K562 (cell line): ENCODE data around the gene BCAS3. TPM values are rescaled to one million over a fixed set of nuclear protein-coding genes. Genes with fewer than 3 reads are reported as not detected.

ENCODE experiments used
- ATAC-seq: fragments of 200-7000 bp; cut with Tn5 transposase; 3 replicates; pipeline ENCODE4 v1.9.1; 2020; ENCODE audit warnings: moderate library complexity
- BruUV-seq: library from RNA; stranded (reverse); fragments of 400-500 nt; replicated peaks from 2 replicates; lab custom pipeline; 2021; lab: Mats Ljungman, UMichigan
- CTCF ChIA-PET: fragments of 300-600 bp; formaldehyde crosslinking; extraction: SDS; loops from one replicate; lab custom pipeline; 2021; ENCODE audit warnings: low intra/inter-chr PET ratio; lab: Yijun Ruan, JAX
- POLR2A ChIA-PET: fragments of 300-600, 350-650 bp; sonication (Branson Sonifier 250); formaldehyde crosslinking; extraction: SDS; loops from one replicate; lab custom pipeline; 2021; ENCODE audit warnings: antibody characterized with exemption, inconsistent platforms; lab: Yijun Ruan, JAX
- DNase-seq, 4 experiments: peaks; one replicate each; pipeline versions ENCODE4 v3.0.0 to v3.0.0-alpha.2; 2011 to 2018; ENCODE audit warnings: low spot score in 3 of 4, mixed read lengths in 3 of 4; ENCODE audit errors: extremely low read depth in 1 of 4
- FAIRE-seq: peaks from 2 replicates; lab custom pipeline; 2011; peaks lifted over from hg19 to GRCh38; lab: Jason Lieb, UNC
- H2AFZ ChIP-seq: 2 replicates; pipeline ENCODE4 v1.6.0; 2011; ENCODE audit warnings: low read depth, low read length, control low read depth, inconsistent platforms
- H3K27ac ChIP-seq: fragments of 200-600 bp; 3 replicates; pipeline ENCODE4 v1.8.0; 2011; ENCODE audit warnings: low read depth, mild to moderate bottlenecking, control low read depth, inconsistent platforms, low read length, moderate library complexity, mixed read lengths; ENCODE audit errors: extremely low read depth
- H3K27me3 ChIP-seq, 2 experiments: fragments of 300-600 bp in 1 of 2; 2 replicates in 1 of 2; 3 replicates in 1 of 2; pipeline versions ENCODE4 v1.6.0 to v1.8.0; 2011; ENCODE audit warnings: inconsistent platforms in 2 of 2, low read length in 2 of 2, mild to moderate bottlenecking in 1 of 2, mixed read lengths in 1 of 2, moderate library complexity in 1 of 2; ENCODE audit not compliant: control insufficient read depth in 2 of 2, insufficient read depth in 2 of 2
- H3K36me3 ChIP-seq: fragments of 300-600 bp; 3 replicates; pipeline ENCODE4 v1.8.0; 2011; ENCODE audit warnings: mild to moderate bottlenecking, low read length, inconsistent platforms; ENCODE audit not compliant: control insufficient read depth, insufficient read depth
- H3K4me1 ChIP-seq, 2 experiments: fragments of 200-600 bp in 1 of 2; replicated peaks in 1 of 2; 2 replicates in 1 of 2; 3 replicates in 1 of 2; pipeline versions ENCODE4 v1.5.1 to v1.8.0; 2011; ENCODE audit warnings: inconsistent platforms in 2 of 2, low read length in 2 of 2, mild to moderate bottlenecking in 1 of 2, mixed read lengths in 1 of 2, moderate library complexity in 1 of 2; ENCODE audit not compliant: control insufficient read depth in 2 of 2, insufficient read depth in 2 of 2
- H3K4me2 ChIP-seq: 2 replicates; pipeline ENCODE4 v1.6.1; 2011; ENCODE audit warnings: low read length, control low read depth, inconsistent platforms, mixed read lengths; ENCODE audit not compliant: insufficient read depth
- H3K4me3 ChIP-seq: fragments of 200-600 bp; sonication (generic), shearing (Covaris generic); 2 replicates; pipeline ENCODE4 v1.5.1; 2016; ENCODE audit warnings: control low read depth, inconsistent platforms
- H3K79me2 ChIP-seq: fragments of 200-600 bp; 3 replicates; pipeline ENCODE4 v1.8.0; 2011; ENCODE audit warnings: low read length, inconsistent platforms; ENCODE audit not compliant: control insufficient read depth, insufficient read depth
- H3K9ac ChIP-seq, 2 experiments: 2 replicates each; pipeline versions ENCODE4 v1.6.0 to v1.6.1; 2011; ENCODE audit warnings: low read depth in 2 of 2, low read length in 2 of 2, control low read depth in 1 of 2, inconsistent platforms in 1 of 2, mild to moderate bottlenecking in 1 of 2, mixed read lengths in 1 of 2; ENCODE audit not compliant: insufficient read depth in 1 of 2
- H3K9me1 ChIP-seq: one replicate; pipeline ENCODE4 v1.6.0; 2011; ENCODE audit warnings: inconsistent platforms, mild to moderate bottlenecking, low read length, moderate library complexity; ENCODE audit not compliant: control insufficient read depth, insufficient read depth
- H3K9me3 ChIP-seq: replicated peaks from 2 replicates; pipeline ENCODE4 v1.5.1; 2011; ENCODE audit warnings: low read depth, low read length, inconsistent platforms; ENCODE audit not compliant: control insufficient read depth, insufficient read depth
- H4K20me1 ChIP-seq: replicated peaks from 2 replicates; pipeline ENCODE4 v1.6.1; 2011; ENCODE audit warnings: low read length, inconsistent platforms, mixed read lengths; ENCODE audit not compliant: control insufficient read depth, insufficient read depth
- SMARCA4 ChIP-seq: fragments of 450-650 bp; IDR thresholded peaks from 2 replicates; pipeline ENCODE4 v1.6.1; 2016
- ZBTB11 ChIP-seq, 3 experiments: fragments of 200-800 bp in 1 of 3; fragments of 250-450 bp in 1 of 3; fragments of 450-650 bp in 1 of 3; sonication (Bioruptor Pico) in 1 of 3; sonication (Bioruptor generic) in 1 of 3; formaldehyde crosslinking in 1 of 3; IDR thresholded peaks; 2 replicates each; pipeline versions ENCODE4 v1.6.1 to v1.8.0; 2016 to 2022; ENCODE audit warnings: mild to moderate bottlenecking in 2 of 3, missing genetic modification characterization in 2 of 3, missing compliant biosample characterization in 1 of 3, moderate library complexity in 1 of 3
- WGBS: fragments of 100-300 bp; shearing (Covaris generic); methylation state at CpG from one replicate; pipeline ENCODE4 v1.1.6; 2016; ENCODE audit warnings: low coverage, mixed read lengths; ENCODE audit not compliant: insufficient coverage; ENCODE audit errors: missing lambda C conversion rate; 5-methylcytosine and 5-hydroxymethylcytosine counted together
- in situ Hi-C: fragments of 300-500 bp; cut with MboI; formaldehyde crosslinking; loops from 4 replicates; pipeline ENCODE4 v1.15.0; 2018; ENCODE audit warnings: inconsistent platforms, mixed read lengths
- intact Hi-C: fragments of 100-400 bp; cut with micrococcal nuclease; formaldehyde crosslinking; loops from 2 replicates; pipeline ENCODE4 v1.14.2; 2022
- polyA plus RNA-seq, 8 experiments: library from polyadenylated mRNA; depleted of rRNA in 4 of 8; stranded (reverse) in 5 of 8; unstranded in 3 of 8; fragments of >200 nt; fragmentation: Nextera tagmentation in 2 of 8; fragmentation: Illumina TruSeq in 1 of 8; extraction: Ambion mirVana in 2 of 8; extraction: Trizol in 1 of 8; gene quantifications; 2 replicates each; pipeline versions ENCODE4 v1.2.1 to v1.2.3, GENCODE V29; 2011 to 2014; ENCODE audit warnings: inconsistent platforms in 1 of 8, missing spikeins in 1 of 8
- total RNA-seq, 7 experiments: library from RNA; depleted of rRNA in 6 of 7; stranded (reverse); fragments of >200 nt in 6 of 7; fragmentation: Illumina TruSeq in 2 of 7; extraction: Trizol in 2 of 7; gene quantifications; 2 replicates each; pipeline versions ENCODE4 v1.2.1 to v1.2.3, GENCODE V29; 2011 to 2021; ENCODE audit warnings: low replicate concordance in 1 of 7

BCAS3 gene
- total and polyA plus RNA-seq, 9 of the 15 experiments (the other 6 are each of a cell fraction or from before 2014, with no cell fraction given): 1.9 to 5.5 (median 3.5) TPM

DNA sequence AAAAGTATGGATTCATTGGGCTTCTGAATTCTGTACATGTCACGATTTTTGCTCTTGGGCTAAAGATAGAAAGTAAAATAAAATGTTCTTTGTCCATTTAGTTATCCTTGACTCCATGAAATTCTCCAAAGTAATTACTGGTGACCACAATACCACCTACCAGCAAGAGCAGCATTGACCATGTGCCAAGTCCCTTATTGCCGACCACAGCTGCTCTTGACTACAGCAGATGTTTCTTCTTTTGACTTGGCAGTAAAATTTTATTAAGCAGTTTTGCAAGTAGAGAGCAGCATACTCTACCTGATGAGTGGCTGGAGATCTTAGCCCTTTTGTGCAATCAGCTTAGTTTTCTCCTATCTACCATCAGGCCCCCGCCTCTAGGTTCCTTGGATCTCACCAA is 569.8 kb downstream of the BCAS3 start:
- H3K27ac ChIP-seq: no peak overlapping the region
- TF ChIP-seq SMARCA4: no peak
- TF ChIP-seq ZBTB11 (CRISPR knock-in tag; IDR thresholded peaks at IDR 0.05): peak in 1 of 3 experiments; percentile 72; a peak in 2 of 6 replicates
- no peak overlapping the region for H3K9ac ChIP-seq
- no peak for DNase-seq
- H3K4me1 ChIP-seq: no peaks in the 10 kb centered on the region
- ChIA-PET CTCF (no interaction called here), POLR2A (no interaction called here)
- no peaks in the 10 kb centered on the region for H3K9me3 ChIP-seq
- no peak for FAIRE-seq
- BruUV-seq: no TSS peak
- no peak overlapping the region for H3K4me2 ChIP-seq
- in situ Hi-C loops: no loop called here
- no peaks in the 10 kb centered on the region for H4K20me1 ChIP-seq
- no peaks in the 10 kb centered on the region for H3K79me2 ChIP-seq
- H2AFZ ChIP-seq: no peak overlapping the region
- no peak for ATAC-seq
- intact Hi-C loops: no loop called here
- no peak overlapping the region for H3K4me3 ChIP-seq
- H3K9me1 ChIP-seq: no peaks in the 10 kb centered on the region
- H3K36me3 ChIP-seq: no peaks in the 10 kb centered on the region
- WGBS: 0% methylated on average over 3 of the region's 3 CpGs
- H3K27me3 ChIP-seq: peaks cover 0 to 7% of the 10 kb centered on the region in 2 experiments; a peak in 3 of 5 replicates
